Neural cell (in vitro differentiated cells): ENCODE measurements around the gene NHEJ1. TPM values are rescaled to one million over a fixed set of nuclear protein-coding genes. Genes with fewer than 3 reads are reported as not detected.

Experiments used
- H2AFZ ChIP-seq: fragments of 200-600, 300-800 bp; sonication (generic), shearing (Covaris generic); 2 replicates; pipeline ENCODE4 v1.6.0; 2014; ENCODE audit warnings: low read depth, mild to moderate bottlenecking, antibody characterized with exemption, low read length, moderate library complexity
- H3F3A ChIP-seq: fragments of 200-600 bp; shearing (Covaris generic); 2 replicates; pipeline ENCODE4 v1.6.1; 2016; ENCODE audit warnings: mild to moderate bottlenecking, moderate library complexity, mixed read lengths, antibody characterized with exemption, low read length; ENCODE audit not compliant: insufficient read depth, poor library complexity, severe bottlenecking
- H3K27ac ChIP-seq: fragments of 200-600, 300-800 bp; sonication (generic), shearing (Covaris generic); 2 replicates; pipeline ENCODE4 v1.5.1; 2014; ENCODE audit warnings: mild to moderate bottlenecking, low read length, moderate library complexity
- H3K27me3 ChIP-seq: fragments of 300-800, 200-600 bp; sonication (generic), shearing (Covaris generic); 2 replicates; pipeline ENCODE4 v1.6.0; 2014; ENCODE audit warnings: mild to moderate bottlenecking, low read depth, low read length, moderate library complexity; ENCODE audit not compliant: insufficient read depth
- H3K36me3 ChIP-seq: fragments of 300-800, 200-600 bp; sonication (generic), shearing (Covaris generic); 2 replicates; pipeline ENCODE4 v1.5.1; 2014; ENCODE audit warnings: mild to moderate bottlenecking, antibody characterized with exemption, low read length, moderate library complexity; ENCODE audit not compliant: insufficient read depth
- H3K4me2 ChIP-seq: fragments of 300-800, 200-600 bp; sonication (generic), shearing (Covaris generic); 2 replicates; pipeline ENCODE4 v1.6.0; 2014; ENCODE audit warnings: mild to moderate bottlenecking, low read length
- H3K4me3 ChIP-seq: fragments of 300-800, 200-600 bp; sonication (generic), shearing (Covaris generic); 2 replicates; pipeline ENCODE4 v1.5.1; 2014; ENCODE audit warnings: mild to moderate bottlenecking, low read length, moderate library complexity
- H3K79me2 ChIP-seq: fragments of 200-600 bp; shearing (Covaris generic); replicated peaks from 2 replicates; pipeline ENCODE4 v1.6.0; 2014; ENCODE audit warnings: mild to moderate bottlenecking, low read length, moderate library complexity; ENCODE audit not compliant: insufficient read depth
- H3K9ac ChIP-seq: fragments of 300-800, 200-600 bp; sonication (generic), shearing (Covaris generic); 2 replicates; pipeline ENCODE4 v1.6.1; 2016; ENCODE audit warnings: mild to moderate bottlenecking, low read length, mixed read lengths
- H3K9me2 ChIP-seq: fragments of 200-600 bp; shearing (Covaris generic); 2 replicates; pipeline ENCODE4 v1.6.1; 2016; ENCODE audit warnings: mild to moderate bottlenecking, low read length, mixed read lengths; ENCODE audit not compliant: insufficient read depth
- H3K9me3 ChIP-seq: fragments of 200-600, 300-800 bp; sonication (generic), shearing (Covaris generic); 2 replicates; pipeline ENCODE4 v1.6.1; 2016; ENCODE audit warnings: mild to moderate bottlenecking, mixed run types, low read length, moderate library complexity, mixed read lengths
- H4K20me1 ChIP-seq: fragments of 200-600 bp; shearing (Covaris generic); 2 replicates; pipeline ENCODE4 v1.6.1; 2016; ENCODE audit warnings: mild to moderate bottlenecking, mixed run types; ENCODE audit not compliant: insufficient read depth
- EP300 ChIP-seq: fragments of 450-650 bp; conservative IDR thresholded peaks from 2 replicates; pipeline ENCODE4 v1.6.1; 2014; ENCODE audit warnings: antibody characterized with exemption, mild to moderate bottlenecking, moderate library complexity; ENCODE audit not compliant: poor library complexity, severe bottlenecking
- EZH2 ChIP-seq: fragments of 200-600, 300-800 bp; shearing (Covaris generic), sonication (generic); IDR thresholded peaks from 2 replicates; pipeline ENCODE4 v1.6.1; 2014; ENCODE audit warnings: antibody characterized with exemption, low read length, borderline replicate concordance, mild to moderate bottlenecking; ENCODE audit not compliant: insufficient read depth, poor library complexity, severe bottlenecking
- MXI1 ChIP-seq: fragments of 450-650 bp; conservative IDR thresholded peaks from 2 replicates; pipeline ENCODE4 v1.6.1; 2014; ENCODE audit warnings: antibody characterized with exemption, mild to moderate bottlenecking; ENCODE audit not compliant: poor library complexity, severe bottlenecking
- POLR2AphosphoS5 ChIP-seq: IDR thresholded peaks from 2 replicates; pipeline ENCODE4 v1.6.1; 2012
- RAD21 ChIP-seq: fragments of 450-650 bp; conservative IDR thresholded peaks from 2 replicates; pipeline ENCODE4 v1.6.1; 2014; ENCODE audit warnings: antibody characterized with exemption, mild to moderate bottlenecking, moderate library complexity
- SMC3 ChIP-seq: fragments of 450-650 bp; conservative IDR thresholded peaks from 2 replicates; pipeline ENCODE4 v1.6.1; 2014; ENCODE audit warnings: antibody characterized with exemption, mild to moderate bottlenecking, moderate library complexity; ENCODE audit not compliant: poor library complexity
- TAF1 ChIP-seq: IDR thresholded peaks from 2 replicates; pipeline ENCODE4 v1.6.1; 2012; ENCODE audit warnings: low read depth
- polyA plus RNA-seq: library from polyadenylated mRNA; depleted of rRNA; stranded (reverse); fragments of >200 nt; gene quantifications from 2 replicates; pipeline ENCODE4 v1.2.3, GENCODE V29; 2014
- TF ChIP-seq, protein P1 (sequence below): IDR thresholded peaks from 2 replicates; pipeline ENCODE4 v1.6.1; 2012; ENCODE audit warnings: borderline replicate concordance
- TF ChIP-seq, protein P2 (sequence below): fragments of 450-650 bp; IDR thresholded peaks from 2 replicates; pipeline ENCODE4 v1.5.1; 2014; ENCODE audit warnings: antibody characterized with exemption, mild to moderate bottlenecking, moderate library complexity; ENCODE audit not compliant: poor library complexity, severe bottlenecking

Gene NHEJ1
- polyA plus RNA-seq, 1 donor from 2014 or later, result 12.7 TPM

DNA sequence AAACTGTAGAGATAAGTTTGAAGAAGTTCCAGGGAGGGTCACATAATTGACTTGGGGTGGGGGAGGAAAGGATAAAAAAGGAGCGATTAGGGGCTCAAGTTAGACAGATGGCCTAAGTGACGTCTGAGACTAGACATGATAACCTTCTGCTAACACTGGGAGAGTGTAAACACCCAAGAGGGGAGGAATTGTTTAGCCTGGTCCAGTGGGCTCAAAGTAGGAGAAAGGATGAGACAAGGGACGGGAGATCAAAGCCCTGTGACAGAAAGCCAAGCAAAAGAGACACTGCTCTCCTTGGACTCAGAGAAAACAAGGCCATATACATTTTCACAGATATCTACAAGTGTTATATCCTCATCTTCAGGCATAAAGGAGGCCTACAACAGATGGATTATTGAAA, 54.4 kb downstream of the NHEJ1 start:
- no peaks in the 10 kb centered on the region for H3F3A ChIP-seq
- no peak overlapping the region for H3K27ac ChIP-seq
- TF ChIP-seq RAD21 (no peak), SMC3 (no peak), EP300 (no peak), POLR2AphosphoS5 (no peak), MXI1 (no peak), EZH2 (no peak), TAF1 (no peak)
- TF ChIP-seq, protein P1, sequence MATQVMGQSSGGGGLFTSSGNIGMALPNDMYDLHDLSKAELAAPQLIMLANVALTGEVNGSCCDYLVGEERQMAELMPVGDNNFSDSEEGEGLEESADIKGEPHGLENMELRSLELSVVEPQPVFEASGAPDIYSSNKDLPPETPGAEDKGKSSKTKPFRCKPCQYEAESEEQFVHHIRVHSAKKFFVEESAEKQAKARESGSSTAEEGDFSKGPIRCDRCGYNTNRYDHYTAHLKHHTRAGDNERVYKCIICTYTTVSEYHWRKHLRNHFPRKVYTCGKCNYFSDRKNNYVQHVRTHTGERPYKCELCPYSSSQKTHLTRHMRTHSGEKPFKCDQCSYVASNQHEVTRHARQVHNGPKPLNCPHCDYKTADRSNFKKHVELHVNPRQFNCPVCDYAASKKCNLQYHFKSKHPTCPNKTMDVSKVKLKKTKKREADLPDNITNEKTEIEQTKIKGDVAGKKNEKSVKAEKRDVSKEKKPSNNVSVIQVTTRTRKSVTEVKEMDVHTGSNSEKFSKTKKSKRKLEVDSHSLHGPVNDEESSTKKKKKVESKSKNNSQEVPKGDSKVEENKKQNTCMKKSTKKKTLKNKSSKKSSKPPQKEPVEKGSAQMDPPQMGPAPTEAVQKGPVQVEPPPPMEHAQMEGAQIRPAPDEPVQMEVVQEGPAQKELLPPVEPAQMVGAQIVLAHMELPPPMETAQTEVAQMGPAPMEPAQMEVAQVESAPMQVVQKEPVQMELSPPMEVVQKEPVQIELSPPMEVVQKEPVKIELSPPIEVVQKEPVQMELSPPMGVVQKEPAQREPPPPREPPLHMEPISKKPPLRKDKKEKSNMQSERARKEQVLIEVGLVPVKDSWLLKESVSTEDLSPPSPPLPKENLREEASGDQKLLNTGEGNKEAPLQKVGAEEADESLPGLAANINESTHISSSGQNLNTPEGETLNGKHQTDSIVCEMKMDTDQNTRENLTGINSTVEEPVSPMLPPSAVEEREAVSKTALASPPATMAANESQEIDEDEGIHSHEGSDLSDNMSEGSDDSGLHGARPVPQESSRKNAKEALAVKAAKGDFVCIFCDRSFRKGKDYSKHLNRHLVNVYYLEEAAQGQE, result no peak
- TF ChIP-seq, protein P2, sequence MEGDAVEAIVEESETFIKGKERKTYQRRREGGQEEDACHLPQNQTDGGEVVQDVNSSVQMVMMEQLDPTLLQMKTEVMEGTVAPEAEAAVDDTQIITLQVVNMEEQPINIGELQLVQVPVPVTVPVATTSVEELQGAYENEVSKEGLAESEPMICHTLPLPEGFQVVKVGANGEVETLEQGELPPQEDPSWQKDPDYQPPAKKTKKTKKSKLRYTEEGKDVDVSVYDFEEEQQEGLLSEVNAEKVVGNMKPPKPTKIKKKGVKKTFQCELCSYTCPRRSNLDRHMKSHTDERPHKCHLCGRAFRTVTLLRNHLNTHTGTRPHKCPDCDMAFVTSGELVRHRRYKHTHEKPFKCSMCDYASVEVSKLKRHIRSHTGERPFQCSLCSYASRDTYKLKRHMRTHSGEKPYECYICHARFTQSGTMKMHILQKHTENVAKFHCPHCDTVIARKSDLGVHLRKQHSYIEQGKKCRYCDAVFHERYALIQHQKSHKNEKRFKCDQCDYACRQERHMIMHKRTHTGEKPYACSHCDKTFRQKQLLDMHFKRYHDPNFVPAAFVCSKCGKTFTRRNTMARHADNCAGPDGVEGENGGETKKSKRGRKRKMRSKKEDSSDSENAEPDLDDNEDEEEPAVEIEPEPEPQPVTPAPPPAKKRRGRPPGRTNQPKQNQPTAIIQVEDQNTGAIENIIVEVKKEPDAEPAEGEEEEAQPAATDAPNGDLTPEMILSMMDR, result no peak

DNA sequence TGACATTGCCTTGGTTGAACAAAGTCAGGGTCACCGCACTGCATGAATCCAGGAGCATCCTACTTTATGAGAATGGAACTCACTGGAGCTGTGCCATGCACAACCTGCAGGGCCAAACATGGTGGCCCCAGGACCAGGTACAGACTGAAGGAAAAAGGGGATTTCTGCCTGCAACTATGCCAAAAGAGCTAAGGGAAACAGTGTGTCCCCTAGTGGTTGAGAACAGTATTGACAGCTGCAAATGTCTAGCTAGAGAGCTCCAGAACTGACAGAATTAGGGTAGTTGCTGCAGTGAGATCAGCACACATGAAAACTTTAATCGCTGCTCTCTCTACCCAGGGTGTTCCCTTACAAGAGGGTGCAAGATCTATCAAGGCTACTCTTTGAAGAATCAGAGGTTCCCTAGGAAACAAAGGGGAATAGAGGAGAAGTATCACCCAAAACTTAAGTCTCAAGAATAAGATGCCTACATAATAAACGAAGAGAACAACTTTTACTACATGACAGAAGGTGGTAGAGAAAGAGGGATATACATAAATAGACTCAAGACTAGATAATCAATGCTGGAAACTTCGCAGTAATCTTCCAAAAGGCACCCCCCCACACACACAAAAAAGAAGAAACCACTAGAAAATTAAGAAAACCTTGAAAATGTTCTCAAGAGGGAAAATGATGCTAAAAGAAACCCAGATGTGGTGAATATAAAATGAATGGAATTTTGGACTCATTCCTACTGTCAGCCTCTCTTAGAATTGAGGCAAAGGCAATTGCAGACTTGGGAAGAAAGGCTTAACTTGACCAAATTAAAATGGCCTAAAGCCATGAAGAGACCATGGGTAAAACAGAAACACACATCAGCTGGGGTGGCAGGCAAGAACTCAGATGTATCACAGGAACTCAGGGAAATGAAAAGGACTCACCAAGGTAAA, 56.2 kb downstream of the NHEJ1 start:
- TF ChIP-seq EP300, result no peak
- TF ChIP-seq, protein P2, result peak; percentile 54
- no peak for TF ChIP-seq EZH2
- no peak for TF ChIP-seq POLR2AphosphoS5
- no peak for TF ChIP-seq TAF1
- TF ChIP-seq SMC3, result no peak
- Histone ChIP-seq H4K20me1 (no peaks in the 10 kb centered on the region), H3K9me3 (no peaks in the 10 kb centered on the region), H3K4me2 (no peak overlapping the region), H3K36me3 (no peaks in the 10 kb centered on the region), H3K27ac (no peak overlapping the region), H2AFZ (no peak overlapping the region), H3K9me2 (no peaks in the 10 kb centered on the region), H3K4me3 (no peak overlapping the region), H3K9ac (no peak overlapping the region), H3K27me3 (no peaks in the 10 kb centered on the region), H3F3A (no peaks in the 10 kb centered on the region), H3K79me2 (no peaks in the 10 kb centered on the region)

More for the DNA sequence above, 54.4 kb downstream of the NHEJ1 start:
- no peak overlapping the region for H3K9ac ChIP-seq
- H3K4me3 ChIP-seq, result no peak overlapping the region
- H3K36me3 ChIP-seq, result no peaks in the 10 kb centered on the region
- no peaks in the 10 kb centered on the region for H3K9me3 ChIP-seq
- H4K20me1 ChIP-seq, result no peaks in the 10 kb centered on the region
- no peaks in the 10 kb centered on the region for H3K27me3 ChIP-seq
- H3K79me2 ChIP-seq, result no peaks in the 10 kb centered on the region
- no peaks in the 10 kb centered on the region for H3K9me2 ChIP-seq
- no peak overlapping the region for H2AFZ ChIP-seq
- no peak overlapping the region for H3K4me2 ChIP-seq
